ENCODE data around the gene APOB. TPM values are rescaled to one million over a fixed set of nuclear protein-coding genes. Genes with fewer than 3 reads are reported as not detected.

APOB gene
- total and polyA plus RNA-seq, 2 of the 13 experiments (the other 11 are each of a cell fraction or from before 2014, with no cell fraction given) = 1,569 to 2,515 TPM

DNA sequence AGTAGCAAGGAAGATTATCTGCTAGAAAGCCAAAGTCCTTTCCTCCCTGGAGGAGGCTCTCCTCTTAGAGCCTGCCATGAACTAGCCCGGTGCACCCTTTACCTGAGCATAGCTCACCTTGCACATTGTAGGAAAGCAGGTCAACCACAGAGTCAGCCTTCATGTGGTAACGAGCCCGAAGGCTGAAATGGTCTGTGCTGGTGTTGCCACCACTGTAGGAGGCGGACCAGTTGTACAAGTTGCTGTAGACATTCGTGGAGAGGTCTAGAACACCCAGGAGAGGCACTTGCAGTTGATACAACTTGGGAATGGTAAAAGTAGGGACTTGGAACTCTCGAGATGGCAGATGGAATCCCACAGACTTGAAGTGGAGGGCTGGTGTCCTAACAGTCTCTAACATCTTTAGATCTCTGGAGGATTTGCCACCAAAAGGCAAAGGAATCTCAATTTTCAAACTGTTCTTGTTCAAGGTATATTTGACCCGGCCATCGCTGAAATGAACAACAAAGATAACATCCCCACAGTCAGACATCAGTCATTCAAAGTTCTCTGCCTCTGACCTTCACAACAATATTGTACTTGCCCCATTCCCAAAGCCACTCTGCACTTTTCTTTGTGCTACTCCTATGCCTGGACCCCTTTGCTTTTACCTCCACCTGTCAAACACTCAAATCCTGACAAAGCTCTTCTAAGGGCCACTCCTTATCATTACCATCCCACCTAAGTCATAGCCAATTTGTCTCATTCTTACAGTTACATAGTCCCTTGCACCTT lies 30.6 kb downstream of the APOB start (continued):
- no peak; the same call in 1 of the 2 replicates for TF ChIP-seq CC2D1A (CRISPR knock-in tag; IDR thresholded peaks at IDR 0.05)
- peak; percentile 83 for TF ChIP-seq MBD4 (IDR thresholded peaks at IDR 0.05; ENCODE audit: borderline replicate concordance, low read length)
- no peak for TF ChIP-seq ZBTB8A (CRISPR knock-in tag; IDR thresholded peaks at IDR 0.05; ENCODE audit: borderline replicate concordance, low read depth)
- TF ChIP-seq, protein P1, sequence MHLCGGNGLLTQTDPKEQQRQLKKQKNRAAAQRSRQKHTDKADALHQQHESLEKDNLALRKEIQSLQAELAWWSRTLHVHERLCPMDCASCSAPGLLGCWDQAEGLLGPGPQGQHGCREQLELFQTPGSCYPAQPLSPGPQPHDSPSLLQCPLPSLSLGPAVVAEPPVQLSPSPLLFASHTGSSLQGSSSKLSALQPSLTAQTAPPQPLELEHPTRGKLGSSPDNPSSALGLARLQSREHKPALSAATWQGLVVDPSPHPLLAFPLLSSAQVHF (CRISPR knock-in tag; IDR thresholded peaks at IDR 0.05) = no peak
- TF ChIP-seq, protein P2, sequence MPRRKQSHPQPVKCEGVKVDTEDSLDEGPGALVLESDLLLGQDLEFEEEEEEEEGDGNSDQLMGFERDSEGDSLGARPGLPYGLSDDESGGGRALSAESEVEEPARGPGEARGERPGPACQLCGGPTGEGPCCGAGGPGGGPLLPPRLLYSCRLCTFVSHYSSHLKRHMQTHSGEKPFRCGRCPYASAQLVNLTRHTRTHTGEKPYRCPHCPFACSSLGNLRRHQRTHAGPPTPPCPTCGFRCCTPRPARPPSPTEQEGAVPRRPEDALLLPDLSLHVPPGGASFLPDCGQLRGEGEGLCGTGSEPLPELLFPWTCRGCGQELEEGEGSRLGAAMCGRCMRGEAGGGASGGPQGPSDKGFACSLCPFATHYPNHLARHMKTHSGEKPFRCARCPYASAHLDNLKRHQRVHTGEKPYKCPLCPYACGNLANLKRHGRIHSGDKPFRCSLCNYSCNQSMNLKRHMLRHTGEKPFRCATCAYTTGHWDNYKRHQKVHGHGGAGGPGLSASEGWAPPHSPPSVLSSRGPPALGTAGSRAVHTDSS (CRISPR knock-in tag; conservative IDR thresholded peaks at IDR 0.05) = no peak
- TF ChIP-seq, protein P3, sequence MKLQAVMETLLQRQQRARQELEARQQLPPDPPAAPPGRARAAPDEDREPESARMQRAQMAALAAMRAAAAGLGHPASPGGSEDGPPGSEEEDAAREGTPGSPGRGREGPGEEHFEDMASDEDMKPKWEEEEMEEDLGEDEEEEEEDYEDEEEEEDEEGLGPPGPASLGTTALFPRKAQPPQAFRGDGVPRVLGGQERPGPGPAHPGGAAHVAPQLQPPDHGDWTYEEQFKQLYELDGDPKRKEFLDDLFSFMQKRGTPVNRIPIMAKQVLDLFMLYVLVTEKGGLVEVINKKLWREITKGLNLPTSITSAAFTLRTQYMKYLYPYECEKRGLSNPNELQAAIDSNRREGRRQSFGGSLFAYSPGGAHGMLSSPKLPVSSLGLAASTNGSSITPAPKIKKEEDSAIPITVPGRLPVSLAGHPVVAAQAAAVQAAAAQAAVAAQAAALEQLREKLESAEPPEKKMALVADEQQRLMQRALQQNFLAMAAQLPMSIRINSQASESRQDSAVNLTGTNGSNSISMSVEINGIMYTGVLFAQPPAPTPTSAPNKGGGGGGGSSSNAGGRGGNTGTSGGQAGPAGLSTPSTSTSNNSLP (IDR thresholded peaks at IDR 0.05; ENCODE audit: low read depth, low read length) = no peak
- 0 out of 2 replicates have a peak, but pooled peaks have one; percentile 23 for TF ChIP-seq HOXA5 (CRISPR knock-in tag; IDR thresholded peaks at IDR 0.05)
- TF ChIP-seq ARNT2 (CRISPR knock-in tag; IDR thresholded peaks at IDR 0.05; ENCODE audit: low read depth) = peak; percentile 76; the same call in 1 of the 2 replicates
- no peak for TF ChIP-seq KAT2B (IDR thresholded peaks at IDR 0.05; ENCODE audit: borderline replicate concordance, low read depth, low read length)
- TF ChIP-seq ZNF337 (CRISPR knock-in tag; IDR thresholded peaks at IDR 0.05; ENCODE audit: borderline replicate concordance, low read depth) = no peak
- 0 out of 2 replicates have a peak, but pooled peaks have one; percentile 36 for TF ChIP-seq BRCA1 (CRISPR knock-in tag; IDR thresholded peaks at IDR 0.05)
- TF ChIP-seq, protein P4, sequence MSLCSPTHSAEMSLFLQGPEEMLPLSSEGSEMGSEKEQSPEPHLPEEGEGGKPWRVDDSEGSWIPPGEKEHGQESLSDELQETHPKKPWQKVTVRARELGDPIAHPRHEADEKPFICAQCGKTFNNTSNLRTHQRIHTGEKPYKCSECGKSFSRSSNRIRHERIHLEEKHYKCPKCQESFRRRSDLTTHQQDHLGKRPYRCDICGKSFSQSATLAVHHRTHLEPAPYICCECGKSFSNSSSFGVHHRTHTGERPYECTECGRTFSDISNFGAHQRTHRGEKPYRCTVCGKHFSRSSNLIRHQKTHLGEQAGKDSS (CRISPR knock-in tag; IDR thresholded peaks at IDR 0.05; ENCODE audit: borderline replicate concordance, low read depth) = no peak
- TF ChIP-seq ZNF446 (CRISPR knock-in tag; IDR thresholded peaks at IDR 0.05) = no peak
- TF ChIP-seq ZNF160 (CRISPR knock-in tag; IDR thresholded peaks at IDR 0.05) = 0 out of 2 replicates have a peak, but pooled peaks have one; percentile 34
- TF ChIP-seq, protein P5, sequence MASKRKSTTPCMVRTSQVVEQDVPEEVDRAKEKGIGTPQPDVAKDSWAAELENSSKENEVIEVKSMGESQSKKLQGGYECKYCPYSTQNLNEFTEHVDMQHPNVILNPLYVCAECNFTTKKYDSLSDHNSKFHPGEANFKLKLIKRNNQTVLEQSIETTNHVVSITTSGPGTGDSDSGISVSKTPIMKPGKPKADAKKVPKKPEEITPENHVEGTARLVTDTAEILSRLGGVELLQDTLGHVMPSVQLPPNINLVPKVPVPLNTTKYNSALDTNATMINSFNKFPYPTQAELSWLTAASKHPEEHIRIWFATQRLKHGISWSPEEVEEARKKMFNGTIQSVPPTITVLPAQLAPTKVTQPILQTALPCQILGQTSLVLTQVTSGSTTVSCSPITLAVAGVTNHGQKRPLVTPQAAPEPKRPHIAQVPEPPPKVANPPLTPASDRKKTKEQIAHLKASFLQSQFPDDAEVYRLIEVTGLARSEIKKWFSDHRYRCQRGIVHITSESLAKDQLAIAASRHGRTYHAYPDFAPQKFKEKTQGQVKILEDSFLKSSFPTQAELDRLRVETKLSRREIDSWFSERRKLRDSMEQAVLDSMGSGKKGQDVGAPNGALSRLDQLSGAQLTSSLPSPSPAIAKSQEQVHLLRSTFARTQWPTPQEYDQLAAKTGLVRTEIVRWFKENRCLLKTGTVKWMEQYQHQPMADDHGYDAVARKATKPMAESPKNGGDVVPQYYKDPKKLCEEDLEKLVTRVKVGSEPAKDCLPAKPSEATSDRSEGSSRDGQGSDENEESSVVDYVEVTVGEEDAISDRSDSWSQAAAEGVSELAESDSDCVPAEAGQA (IDR thresholded peaks at IDR 0.05; ENCODE audit: low read depth) = no peak
- TF ChIP-seq, protein P5 (CRISPR knock-in tag; IDR thresholded peaks at IDR 0.05; ENCODE audit: borderline replicate concordance) = peak; percentile 64; the same call in 1 of the 2 replicates
- no peak for TF ChIP-seq HIVEP1 (CRISPR knock-in tag; IDR thresholded peaks at IDR 0.05)

Measured in HepG2 (cell line).